GM23338 (cell line): ENCODE results near the gene SPAG16. TPM values are rescaled to one million over a fixed set of nuclear protein-coding genes. Genes with fewer than 3 reads are reported as not detected.

Experiments used
- ATAC-seq: fragments of 200-7000 bp; cut with Tn5 transposase; 3 replicates; pipeline ENCODE4 v1.9.1; 2020
- DNase-seq: peaks from one replicate; pipeline ENCODE4 v3.0.0-alpha.2; 2015; ENCODE audit warnings: low spot score
- H2AFZ ChIP-seq: fragments of 200-600 bp; sonication (generic); 2 replicates; pipeline ENCODE4 v1.8.0; 2016; ENCODE audit warnings: antibody characterized with exemption, mild to moderate bottlenecking, moderate library complexity
- H3F3A ChIP-seq: fragments of 200-600 bp; sonication (generic); replicated peaks from 2 replicates; pipeline ENCODE4 v1.8.0; 2017; ENCODE audit warnings: antibody characterized with exemption, mixed run types, low read depth
- H3K27ac ChIP-seq: fragments of 200-600 bp; sonication (generic); 2 replicates; pipeline ENCODE4 v1.6.1; 2016; ENCODE audit warnings: low read depth
- H3K27me3 ChIP-seq: fragments of 200-600 bp; sonication (generic); 2 replicates; pipeline ENCODE4 v1.8.0; 2016; ENCODE audit warnings: mild to moderate bottlenecking, mixed run types, moderate library complexity; ENCODE audit not compliant: insufficient read depth
- H3K36me3 ChIP-seq: fragments of 200-600 bp; sonication (generic); 2 replicates; pipeline ENCODE4 v1.8.0; 2016; ENCODE audit warnings: mild to moderate bottlenecking; ENCODE audit not compliant: insufficient read depth
- H3K4me1 ChIP-seq: fragments of 200-600 bp; sonication (generic); 2 replicates; pipeline ENCODE4 v1.8.0; 2016; ENCODE audit warnings: mild to moderate bottlenecking, moderate library complexity; ENCODE audit not compliant: insufficient read depth
- H3K4me2 ChIP-seq: fragments of 200-600 bp; sonication (generic); 2 replicates; pipeline ENCODE4 v1.7.1; 2017; ENCODE audit warnings: mixed run types
- H3K4me3 ChIP-seq: fragments of 200-600 bp; sonication (generic); 2 replicates; pipeline ENCODE4 v1.6.1; 2016; ENCODE audit warnings: mixed run types
- H3K79me2 ChIP-seq: fragments of 200-600 bp; sonication (generic); replicated peaks from 2 replicates; pipeline ENCODE4 v1.8.0; 2017; ENCODE audit warnings: mild to moderate bottlenecking; ENCODE audit not compliant: insufficient read depth
- H3K9me2 ChIP-seq: fragments of 200-600 bp; sonication (generic); 2 replicates; pipeline ENCODE4 v1.8.0; 2017; ENCODE audit not compliant: insufficient read depth
- H4K20me1 ChIP-seq: fragments of 200-600 bp; sonication (generic); replicated peaks from 2 replicates; pipeline ENCODE4 v1.8.0; 2017; ENCODE audit warnings: mild to moderate bottlenecking; ENCODE audit not compliant: insufficient read depth
- H3K27ac Mint-ChIP-seq: 2 replicates; pipeline ENCODE4 v1.8.0; 2020; ENCODE audit warnings: inconsistent platforms, mild to moderate bottlenecking, moderate library complexity, mixed read lengths
- H3K27me3 Mint-ChIP-seq: 3 replicates; pipeline ENCODE4 v1.8.0; 2022; ENCODE audit warnings: low read depth, mild to moderate bottlenecking, moderate library complexity, mixed read lengths, inconsistent platforms; ENCODE audit not compliant: insufficient read depth, poor library complexity
- H3K36me3 Mint-ChIP-seq: 3 replicates; pipeline ENCODE4 v1.8.0; 2021; ENCODE audit warnings: low read depth, mild to moderate bottlenecking, inconsistent platforms, moderate library complexity, mixed read lengths
- H3K4me1 Mint-ChIP-seq: 3 replicates; pipeline ENCODE4 v1.8.0; 2020; ENCODE audit warnings: mild to moderate bottlenecking, inconsistent platforms, mixed read lengths
- H3K4me3 Mint-ChIP-seq: 3 replicates; pipeline ENCODE4 v1.8.0; 2021; ENCODE audit warnings: moderate library complexity, mild to moderate bottlenecking, inconsistent platforms, mixed read lengths
- H3K9me3 Mint-ChIP-seq: 3 replicates; pipeline ENCODE4 v1.8.0; 2020; ENCODE audit warnings: moderate library complexity, mild to moderate bottlenecking, inconsistent platforms, mixed read lengths
- EZH2phosphoT487 ChIP-seq: fragments of 200-600 bp; sonication (generic); IDR thresholded peaks from one replicate; pipeline ENCODE4 v1.8.1; 2018; ENCODE audit warnings: antibody characterized with exemption; ENCODE audit not compliant: unreplicated experiment
- NANOG ChIP-seq: IDR thresholded peaks from 2 replicates; pipeline ENCODE4 v1.6.1; 2016; ENCODE audit warnings: antibody characterized with exemption, borderline replicate concordance
- POLR2AphosphoS5 ChIP-seq: IDR thresholded peaks from 2 replicates; pipeline ENCODE4 v1.6.1; 2016; ENCODE audit warnings: antibody characterized with exemption, low read depth
- ZNF114 ChIP-seq: fragments of 250-450 bp; sonication (Bioruptor Pico); IDR thresholded peaks from 2 replicates; pipeline ENCODE4 v1.5.0; 2020; ENCODE audit warnings: mild to moderate bottlenecking, moderate library complexity
- polyA plus RNA-seq: library from polyadenylated mRNA; unstranded; fragments of >200 nt; fragmentation: Nextera tagmentation; extraction: Ambion mirVana; gene quantifications from 2 replicates; pipeline ENCODE4 v1.2.1, GENCODE V29; 2016
- total RNA-seq: library from RNA; depleted of rRNA; stranded (reverse); fragments of >200 nt; shearing (Covaris generic); gene quantifications from 2 replicates; pipeline ENCODE4 v1.2.3, GENCODE V29; 2014
- TF ChIP-seq, protein P1 (sequence below): fragments of 250-450 bp; sonication (Bioruptor Pico); IDR thresholded peaks from 2 replicates; pipeline ENCODE4 v1.5.0; 2020; ENCODE audit warnings: mild to moderate bottlenecking, moderate library complexity
- TF ChIP-seq, protein P2 (sequence below): IDR thresholded peaks from 2 replicates; pipeline ENCODE4 v1.6.1; 2016; ENCODE audit warnings: antibody characterized with exemption

The SPAG16 gene
- total and polyA plus RNA-seq, 2 experiments from 2014 or later = 19.7 to 47.8 TPM

- TF ChIP-seq, protein P1, sequence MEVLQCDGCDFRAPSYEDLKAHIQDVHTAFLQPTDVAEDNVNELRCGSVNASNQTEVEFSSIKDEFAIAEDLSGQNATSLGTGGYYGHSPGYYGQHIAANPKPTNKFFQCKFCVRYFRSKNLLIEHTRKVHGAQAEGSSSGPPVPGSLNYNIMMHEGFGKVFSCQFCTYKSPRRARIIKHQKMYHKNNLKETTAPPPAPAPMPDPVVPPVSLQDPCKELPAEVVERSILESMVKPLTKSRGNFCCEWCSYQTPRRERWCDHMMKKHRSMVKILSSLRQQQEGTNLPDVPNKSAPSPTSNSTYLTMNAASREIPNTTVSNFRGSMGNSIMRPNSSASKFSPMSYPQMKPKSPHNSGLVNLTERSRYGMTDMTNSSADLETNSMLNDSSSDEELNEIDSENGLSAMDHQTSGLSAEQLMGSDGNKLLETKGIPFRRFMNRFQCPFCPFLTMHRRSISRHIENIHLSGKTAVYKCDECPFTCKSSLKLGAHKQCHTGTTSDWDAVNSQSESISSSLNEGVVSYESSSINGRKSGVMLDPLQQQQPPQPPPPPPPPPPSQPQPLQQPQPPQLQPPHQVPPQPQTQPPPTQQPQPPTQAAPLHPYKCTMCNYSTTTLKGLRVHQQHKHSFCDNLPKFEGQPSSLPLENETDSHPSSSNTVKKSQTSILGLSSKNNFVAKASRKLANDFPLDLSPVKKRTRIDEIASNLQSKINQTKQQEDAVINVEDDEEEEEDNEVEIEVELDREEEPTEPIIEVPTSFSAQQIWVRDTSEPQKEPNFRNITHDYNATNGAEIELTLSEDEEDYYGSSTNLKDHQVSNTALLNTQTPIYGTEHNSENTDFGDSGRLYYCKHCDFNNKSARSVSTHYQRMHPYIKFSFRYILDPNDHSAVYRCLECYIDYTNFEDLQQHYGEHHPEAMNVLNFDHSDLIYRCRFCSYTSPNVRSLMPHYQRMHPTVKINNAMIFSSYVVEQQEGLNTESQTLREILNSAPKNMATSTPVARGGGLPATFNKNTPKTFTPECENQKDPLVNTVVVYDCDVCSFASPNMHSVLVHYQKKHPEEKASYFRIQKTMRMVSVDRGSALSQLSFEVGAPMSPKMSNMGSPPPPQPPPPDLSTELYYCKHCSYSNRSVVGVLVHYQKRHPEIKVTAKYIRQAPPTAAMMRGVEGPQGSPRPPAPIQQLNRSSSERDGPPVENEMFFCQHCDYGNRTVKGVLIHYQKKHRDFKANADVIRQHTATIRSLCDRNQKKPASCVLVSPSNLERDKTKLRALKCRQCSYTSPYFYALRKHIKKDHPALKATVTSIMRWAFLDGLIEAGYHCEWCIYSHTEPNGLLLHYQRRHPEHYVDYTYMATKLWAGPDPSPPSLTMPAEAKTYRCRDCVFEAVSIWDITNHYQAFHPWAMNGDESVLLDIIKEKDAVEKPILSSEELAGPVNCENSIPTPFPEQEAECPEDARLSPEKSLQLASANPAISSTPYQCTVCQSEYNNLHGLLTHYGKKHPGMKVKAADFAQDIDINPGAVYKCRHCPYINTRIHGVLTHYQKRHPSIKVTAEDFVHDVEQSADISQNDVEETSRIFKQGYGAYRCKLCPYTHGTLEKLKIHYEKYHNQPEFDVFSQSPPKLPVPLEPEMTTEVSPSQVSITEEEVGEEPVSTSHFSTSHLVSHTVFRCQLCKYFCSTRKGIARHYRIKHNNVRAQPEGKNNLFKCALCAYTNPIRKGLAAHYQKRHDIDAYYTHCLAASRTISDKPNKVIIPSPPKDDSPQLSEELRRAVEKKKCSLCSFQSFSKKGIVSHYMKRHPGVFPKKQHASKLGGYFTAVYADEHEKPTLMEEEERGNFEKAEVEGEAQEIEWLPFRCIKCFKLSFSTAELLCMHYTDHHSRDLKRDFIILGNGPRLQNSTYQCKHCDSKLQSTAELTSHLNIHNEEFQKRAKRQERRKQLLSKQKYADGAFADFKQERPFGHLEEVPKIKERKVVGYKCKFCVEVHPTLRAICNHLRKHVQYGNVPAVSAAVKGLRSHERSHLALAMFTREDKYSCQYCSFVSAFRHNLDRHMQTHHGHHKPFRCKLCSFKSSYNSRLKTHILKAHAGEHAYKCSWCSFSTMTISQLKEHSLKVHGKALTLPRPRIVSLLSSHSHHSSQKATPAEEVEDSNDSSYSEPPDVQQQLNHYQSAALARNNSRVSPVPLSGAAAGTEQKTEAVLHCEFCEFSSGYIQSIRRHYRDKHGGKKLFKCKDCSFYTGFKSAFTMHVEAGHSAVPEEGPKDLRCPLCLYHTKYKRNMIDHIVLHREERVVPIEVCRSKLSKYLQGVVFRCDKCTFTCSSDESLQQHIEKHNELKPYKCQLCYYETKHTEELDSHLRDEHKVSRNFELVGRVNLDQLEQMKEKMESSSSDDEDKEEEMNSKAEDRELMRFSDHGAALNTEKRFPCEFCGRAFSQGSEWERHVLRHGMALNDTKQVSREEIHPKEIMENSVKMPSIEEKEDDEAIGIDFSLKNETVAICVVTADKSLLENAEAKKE (CRISPR knock-in tag) = no peak
- TF ChIP-seq POLR2AphosphoS5 (no peak), NANOG (no peak), EZH2phosphoT487 (no peak), ZNF114 (CRISPR knock-in tag) (no peak)
Measured at GRCh38 chr2:214233164-214233563, 948.9 kb downstream of the SPAG16 start (continued).

DNA sequence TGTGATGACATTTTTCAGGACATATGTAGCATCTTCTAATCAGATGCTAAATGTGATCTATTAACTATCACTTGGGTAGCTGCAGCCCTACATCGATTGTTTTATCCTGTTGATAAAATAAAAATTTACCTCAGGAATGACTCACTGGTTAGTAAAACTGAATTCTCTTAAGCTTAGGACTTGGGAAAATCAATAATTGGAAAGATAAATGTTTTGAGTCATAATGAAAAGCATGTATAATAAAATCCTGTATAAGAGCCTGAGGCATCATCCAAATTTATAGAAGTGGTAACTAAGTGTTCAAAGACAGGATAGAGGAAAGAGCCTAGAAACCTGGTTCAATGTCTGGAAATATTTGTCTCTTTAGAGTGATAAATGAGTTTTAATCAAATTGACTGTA is 958.5 kb downstream of the SPAG16 start:
- Histone ChIP-seq H3K27ac (no peak overlapping the region), H2AFZ (no peak overlapping the region), H3K79me2 (no peaks in the 10 kb centered on the region), H3K4me3 (no peak overlapping the region), H3K4me2 (no peak overlapping the region), H3F3A (no peaks in the 10 kb centered on the region), H3K27me3 (no peaks in the 10 kb centered on the region), H3K9me2 (no peaks in the 10 kb centered on the region), H3K4me1 (peaks cover 2% of the 10 kb centered on the region; the same call in 1 of the 2 replicates), H4K20me1 (no peaks in the 10 kb centered on the region), H3K36me3 (no peaks in the 10 kb centered on the region)
- Mint-ChIP-seq H3K9me3 (no peaks in the 10 kb centered on the region; the same call in 2 of the 3 replicates), H3K4me3 (no peak overlapping the region), H3K4me1 (peaks cover 17% of the 10 kb centered on the region; the same call in 2 of the 3 replicates), H3K36me3 (no peaks in the 10 kb centered on the region), H3K27ac (no peak overlapping the region), H3K27me3 (no peaks in the 10 kb centered on the region)
- ATAC-seq (no peak), DNase-seq (no peak)
- TF ChIP-seq, protein P2, sequence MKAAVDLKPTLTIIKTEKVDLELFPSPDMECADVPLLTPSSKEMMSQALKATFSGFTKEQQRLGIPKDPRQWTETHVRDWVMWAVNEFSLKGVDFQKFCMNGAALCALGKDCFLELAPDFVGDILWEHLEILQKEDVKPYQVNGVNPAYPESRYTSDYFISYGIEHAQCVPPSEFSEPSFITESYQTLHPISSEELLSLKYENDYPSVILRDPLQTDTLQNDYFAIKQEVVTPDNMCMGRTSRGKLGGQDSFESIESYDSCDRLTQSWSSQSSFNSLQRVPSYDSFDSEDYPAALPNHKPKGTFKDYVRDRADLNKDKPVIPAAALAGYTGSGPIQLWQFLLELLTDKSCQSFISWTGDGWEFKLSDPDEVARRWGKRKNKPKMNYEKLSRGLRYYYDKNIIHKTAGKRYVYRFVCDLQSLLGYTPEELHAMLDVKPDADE = no peak
- no peak for TF ChIP-seq ZNF114 (CRISPR knock-in tag)
